Progenitor cell of endocrine pancreas (in vitro differentiated cells): Measurements from ENCODE around the gene CNGA4. TPM values are rescaled to one million over a fixed set of nuclear protein-coding genes. Genes with fewer than 3 reads are reported as not detected.

Experiments used
- DNase-seq: peaks from one replicate; pipeline ENCODE4 v3.0.0; 2021; ENCODE audit warnings: low spot score; ENCODE audit not compliant: unreplicated experiment
- H3K27ac Mint-ChIP-seq: 2 replicates; pipeline ENCODE4 v1.8.0; 2021; ENCODE audit warnings: mild to moderate bottlenecking, moderate library complexity, mixed read lengths
- H3K27me3 Mint-ChIP-seq: 2 replicates; pipeline ENCODE4 v1.8.0; 2021; ENCODE audit warnings: mixed read lengths
- H3K36me3 Mint-ChIP-seq: 2 replicates; pipeline ENCODE4 v1.8.0; 2022; ENCODE audit warnings: mixed read lengths; ENCODE audit not compliant: insufficient read depth
- H3K4me1 Mint-ChIP-seq: 2 replicates; pipeline ENCODE4 v1.8.0; 2021; ENCODE audit warnings: low read depth, mixed read lengths
- H3K4me3 Mint-ChIP-seq: 2 replicates; pipeline ENCODE4 v1.8.0; 2021; ENCODE audit warnings: low read depth, mild to moderate bottlenecking, moderate library complexity, mixed read lengths
- H3K9me3 Mint-ChIP-seq: 2 replicates; pipeline ENCODE4 v1.8.0; 2021; ENCODE audit warnings: low read depth, mixed read lengths
- CTCF ChIP-seq: fragments of 200-600 bp; sonication (generic); IDR thresholded peaks from one replicate; pipeline ENCODE4 v1.5.0; 2021; ENCODE audit warnings: antibody characterized with exemption, mild to moderate bottlenecking; ENCODE audit not compliant: unreplicated experiment
- total RNA-seq: library from RNA; stranded (reverse); gene quantifications from 2 replicates; pipeline ENCODE4 v1.2.1, GENCODE V29; 2021

CNGA4 gene
- total RNA-seq, 1 donor from 2014 or later, result 2.1 TPM

DNA sequence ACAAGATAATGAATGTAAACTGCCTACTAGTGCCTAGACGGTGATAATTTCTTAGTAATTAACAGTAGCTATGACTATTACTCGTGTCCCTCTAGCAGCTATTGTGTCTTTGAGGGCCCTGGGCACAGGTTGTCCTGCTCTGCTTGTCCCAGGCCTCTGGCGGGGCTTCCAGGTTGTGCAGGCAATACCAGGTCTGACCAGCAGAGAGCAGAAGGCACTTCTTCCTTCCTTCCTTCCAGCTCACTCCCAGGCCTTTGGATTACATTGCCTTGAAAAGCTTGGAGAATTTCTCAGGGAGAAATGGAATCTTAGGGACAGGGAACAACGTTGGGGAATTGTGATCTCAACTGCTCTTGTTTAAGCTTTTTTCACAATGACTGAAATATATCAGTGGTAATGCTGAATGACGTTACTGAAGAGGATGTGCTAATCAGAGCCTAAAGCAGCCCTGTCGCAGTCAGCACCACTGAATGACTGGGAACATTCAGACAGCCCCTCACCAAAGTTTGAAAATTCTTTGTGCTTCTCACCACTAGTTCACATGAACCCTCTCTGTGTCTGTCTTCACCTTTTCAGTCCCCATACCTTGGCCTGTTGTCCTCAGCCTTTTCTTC is 12.3 kb downstream of the CNGA4 start:
- peak; percentile 64 for DNase-seq
- TF ChIP-seq CTCF, result peak; percentile 85
- no peaks in the 10 kb centered on the region for H3K9me3 Mint-ChIP-seq
- H3K4me1 Mint-ChIP-seq, result no peaks in the 10 kb centered on the region
- H3K27ac Mint-ChIP-seq, result peak overlapping the region; percentile 64
- H3K4me3 Mint-ChIP-seq, result no peak overlapping the region
- H3K27me3 Mint-ChIP-seq, result no peaks in the 10 kb centered on the region
- no peaks in the 10 kb centered on the region for H3K36me3 Mint-ChIP-seq

DNA sequence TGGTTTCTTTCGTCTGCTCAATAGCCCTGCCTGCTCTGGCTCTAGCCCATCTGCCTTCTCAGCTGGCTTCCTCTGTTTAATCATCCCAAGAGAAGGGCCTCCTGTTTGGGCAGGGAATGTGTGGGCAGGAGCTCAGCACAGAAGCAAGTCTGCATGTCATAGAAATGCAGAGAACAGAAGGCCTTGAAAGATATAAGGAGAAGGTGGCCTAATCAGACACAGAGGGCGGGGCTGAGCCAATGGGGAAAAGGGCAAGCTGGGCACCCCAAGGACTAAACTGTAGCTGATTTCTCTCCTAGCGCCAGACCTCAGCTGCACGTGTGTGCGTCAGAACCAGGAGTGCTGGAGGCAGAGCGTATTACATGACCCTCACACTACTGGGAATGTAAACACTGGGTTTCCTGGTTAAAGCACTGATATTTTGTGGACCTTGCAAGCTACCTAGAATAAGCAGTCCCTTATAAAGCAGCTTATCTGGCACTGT is 13.1 kb downstream of the CNGA4 start:
- no peak for TF ChIP-seq CTCF
- H3K9me3 Mint-ChIP-seq, result no peaks in the 10 kb centered on the region
- no peaks in the 10 kb centered on the region for H3K27me3 Mint-ChIP-seq
- H3K36me3 Mint-ChIP-seq, result no peaks in the 10 kb centered on the region
- no peak overlapping the region for H3K27ac Mint-ChIP-seq
- H3K4me1 Mint-ChIP-seq, result no peaks in the 10 kb centered on the region
- no peak for DNase-seq
- H3K4me3 Mint-ChIP-seq, result no peak overlapping the region

- H3K27ac Mint-ChIP-seq, result no peak overlapping the region
- H3K4me1 Mint-ChIP-seq, result no peaks in the 10 kb centered on the region
- TF ChIP-seq CTCF, result no peak
- no peak overlapping the region for H3K4me3 Mint-ChIP-seq
- H3K9me3 Mint-ChIP-seq, result no peaks in the 10 kb centered on the region
- H3K36me3 Mint-ChIP-seq, result no peaks in the 10 kb centered on the region
- DNase-seq, result no peak
- H3K27me3 Mint-ChIP-seq, result peaks cover 2% of the 10 kb centered on the region
These were observed 14.3 kb downstream of the CNGA4 start for GRCh38 chr11:6253197-6253596.

GRCh38 chr11:6258141-6258540 is 19.3 kb downstream of the CNGA4 start:
- Mint-ChIP-seq H3K27ac (no peak overlapping the region), H3K27me3 (peaks cover 6% of the 10 kb centered on the region), H3K4me3 (no peak overlapping the region), H3K36me3 (no peaks in the 10 kb centered on the region), H3K4me1 (no peaks in the 10 kb centered on the region), H3K9me3 (no peaks in the 10 kb centered on the region)
- no peak for TF ChIP-seq CTCF
- no peak for DNase-seq

GRCh38 chr11:6258571-6259081 is 19.7 kb downstream of the CNGA4 start:
- H3K9me3 Mint-ChIP-seq, result no peaks in the 10 kb centered on the region
- peak; percentile 20 for TF ChIP-seq CTCF
- H3K36me3 Mint-ChIP-seq, result no peaks in the 10 kb centered on the region
- H3K27me3 Mint-ChIP-seq, result peaks cover 6% of the 10 kb centered on the region
- H3K4me1 Mint-ChIP-seq, result no peaks in the 10 kb centered on the region
- no peak overlapping the region for H3K4me3 Mint-ChIP-seq
- DNase-seq, result no peak
- no peak overlapping the region for H3K27ac Mint-ChIP-seq
